Smooth muscle cell (in vitro differentiated cells): ENCODE results near the gene SRP14. TPM values are rescaled to one million over a fixed set of nuclear protein-coding genes. Genes with fewer than 3 reads are reported as not detected.

Experiments used
- DNase-seq: peaks from one replicate; lab custom pipeline; 2025; ENCODE audit not compliant: unreplicated experiment; lab: John Stamatoyannopoulos, UW
- H2AFZ ChIP-seq: fragments of 200-600 bp; sonication (generic); 2 replicates; pipeline ENCODE4 v1.6.0; 2016; ENCODE audit warnings: antibody characterized with exemption, low read depth, mild to moderate bottlenecking
- H3F3A ChIP-seq: fragments of 200-600 bp; sonication (generic); 2 replicates; pipeline ENCODE4 v1.6.0; 2017; ENCODE audit warnings: antibody characterized with exemption, low read depth
- H3K27ac ChIP-seq: fragments of 200-600 bp; sonication (generic); 2 replicates; pipeline ENCODE4 v1.5.1; 2016; ENCODE audit warnings: low read depth, mild to moderate bottlenecking
- H3K27me3 ChIP-seq: fragments of 200-600 bp; sonication (generic); 2 replicates; pipeline ENCODE4 v1.6.1; 2016; ENCODE audit warnings: low read depth, mild to moderate bottlenecking
- H3K36me3 ChIP-seq: fragments of 200-600 bp; sonication (generic); 2 replicates; pipeline ENCODE4 v1.5.1; 2016; ENCODE audit warnings: low read depth
- H3K4me1 ChIP-seq: fragments of 200-600 bp; sonication (generic); 2 replicates; pipeline ENCODE4 v1.5.1; 2016; ENCODE audit warnings: low read depth
- H3K4me2 ChIP-seq: fragments of 200-600 bp; sonication (generic); 2 replicates; pipeline ENCODE4 v1.6.0; 2016; ENCODE audit warnings: mild to moderate bottlenecking
- H3K4me3 ChIP-seq: fragments of 200-600 bp; sonication (generic); 2 replicates; pipeline ENCODE4 v1.5.1; 2016; ENCODE audit warnings: mild to moderate bottlenecking
- H3K79me2 ChIP-seq: fragments of 200-600 bp; sonication (generic); 2 replicates; pipeline ENCODE4 v1.6.0; 2016; ENCODE audit warnings: low read depth, mild to moderate bottlenecking
- H3K9ac ChIP-seq: fragments of 200-600 bp; sonication (generic); 2 replicates; pipeline ENCODE4 v1.6.0; 2016; ENCODE audit warnings: low read depth
- H3K9me3 ChIP-seq: fragments of 200-600 bp; sonication (generic); replicated peaks from 2 replicates; pipeline ENCODE4 v1.5.1; 2016; ENCODE audit warnings: low read depth
- H4K20me1 ChIP-seq: fragments of 200-600 bp; sonication (generic); 2 replicates; pipeline ENCODE4 v1.6.0; 2016; ENCODE audit warnings: low read depth
- CTCF ChIP-seq: fragments of 200-600 bp; sonication (generic); IDR thresholded peaks from 2 replicates; pipeline ENCODE4 v1.5.1; 2017; ENCODE audit warnings: borderline replicate concordance, mild to moderate bottlenecking, antibody characterized with exemption; ENCODE audit not compliant: insufficient read depth, poor library complexity, severe bottlenecking
- WGBS: methylation state at CpG from one replicate; pipeline ENCODE4 v1.1.7; 2016; ENCODE audit warnings: low lambda C conversion rate; 5-methylcytosine and 5-hydroxymethylcytosine counted together
- polyA plus RNA-seq: library from polyadenylated mRNA; unstranded; fragments of >200 nt; fragmentation: Nextera tagmentation; extraction: Ambion mirVana; gene quantifications from 2 replicates; pipeline ENCODE4 v1.2.1, GENCODE V29; 2016
- total RNA-seq: library from RNA; depleted of rRNA; stranded (reverse); fragments of >200 nt; gene quantifications from 2 replicates; pipeline ENCODE4 v1.2.3, GENCODE V29; 2014

SRP14 gene
- total and polyA plus RNA-seq, 2 experiments from 2014 or later, result 307 to 726 TPM

DNA sequence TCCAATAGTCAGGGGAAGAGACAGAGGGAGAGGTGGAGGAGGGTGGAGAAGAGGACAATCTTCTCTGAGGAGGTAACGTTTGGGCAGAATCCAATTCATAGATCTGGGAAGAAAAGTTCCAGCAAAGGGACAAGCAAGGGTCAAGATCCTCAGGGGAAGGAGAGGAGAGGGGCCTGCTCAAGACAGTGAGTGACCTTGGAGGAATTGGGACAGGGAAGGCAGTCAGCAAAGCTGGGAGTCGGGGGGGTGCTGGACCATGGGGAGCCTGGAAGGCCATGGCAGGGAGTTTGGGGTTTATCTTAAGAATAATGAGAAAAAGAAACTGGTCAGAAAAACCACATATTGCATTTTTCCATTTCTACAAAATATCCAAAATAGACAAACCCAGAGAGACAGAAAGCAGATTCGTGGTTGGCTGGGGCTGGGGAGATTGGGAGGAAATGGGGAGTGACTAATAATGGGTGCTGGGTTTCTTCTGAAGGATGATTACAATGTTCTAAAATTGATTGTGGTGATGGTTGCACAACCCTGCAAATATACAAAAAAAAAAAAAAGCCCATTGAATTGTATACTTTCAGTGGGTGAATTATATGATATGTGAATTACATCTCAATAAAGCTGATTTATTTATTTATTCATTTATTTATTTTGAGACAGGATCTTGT lies 19.6 kb upstream of the SRP14 start:
- no peak overlapping the region for H2AFZ ChIP-seq
- H3K27ac ChIP-seq, result no peak overlapping the region

DNA sequence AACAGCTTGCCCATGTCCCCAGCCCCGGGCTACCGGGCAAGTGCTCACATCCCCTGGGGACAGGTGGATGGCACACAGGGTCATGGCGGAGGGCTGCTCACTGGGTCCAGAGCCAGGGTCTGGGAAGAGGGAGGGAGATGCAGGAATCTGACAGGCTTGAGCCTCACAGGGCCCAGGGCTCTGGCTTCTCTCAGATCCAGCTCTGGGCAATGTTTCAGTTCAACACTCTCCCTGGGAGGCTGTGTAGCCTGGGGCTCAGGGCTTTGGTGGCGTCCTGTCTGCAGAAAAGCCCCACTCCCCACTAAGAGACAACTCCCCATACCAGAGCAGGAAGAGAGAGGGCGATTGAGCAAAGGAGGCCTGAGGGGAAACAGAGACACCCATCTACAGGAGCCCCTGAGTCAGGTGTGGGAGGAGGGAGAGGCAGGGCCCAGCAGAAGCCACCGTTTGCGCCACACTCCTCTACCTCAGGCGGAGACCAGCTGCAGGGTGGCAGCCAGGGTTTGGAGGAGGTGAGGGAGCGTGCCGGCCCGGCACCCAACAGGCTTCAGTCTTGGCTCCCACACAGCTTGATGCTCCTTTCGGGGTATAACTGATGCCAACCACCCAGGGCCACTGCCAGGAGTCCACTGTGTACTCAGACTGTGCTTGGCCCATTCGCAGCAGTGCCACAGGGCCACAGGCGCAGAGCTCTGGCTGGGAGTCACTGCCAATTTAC lies 16.8 kb upstream of the SRP14 start:
- H3K9me3 ChIP-seq, result no peaks in the 10 kb centered on the region
- no peak for DNase-seq
- no peak overlapping the region for H3K9ac ChIP-seq
- H3K4me2 ChIP-seq, result no peak overlapping the region
- 75% methylated on average over 14 of the region's 14 CpGs for WGBS
- no peaks in the 10 kb centered on the region for H3K36me3 ChIP-seq
- H3K4me1 ChIP-seq, result peaks cover 4% of the 10 kb centered on the region
- H3K4me3 ChIP-seq, result no peak overlapping the region
- H3K79me2 ChIP-seq, result no peaks in the 10 kb centered on the region
- no peak overlapping the region for H3K27ac ChIP-seq
- TF ChIP-seq CTCF, result no peak
- H3F3A ChIP-seq, result peaks cover 5% of the 10 kb centered on the region
- H3K27me3 ChIP-seq, result no peaks in the 10 kb centered on the region
- H2AFZ ChIP-seq, result no peak overlapping the region
- H4K20me1 ChIP-seq, result no peaks in the 10 kb centered on the region

More for the DNA sequence above, 19.6 kb upstream of the SRP14 start:
- Histone ChIP-seq H3K4me2 (no peak overlapping the region), H3K4me1 (peaks cover 4% of the 10 kb centered on the region), H3K9ac (no peak overlapping the region), H3K9me3 (no peaks in the 10 kb centered on the region), H3F3A (no peaks in the 10 kb centered on the region), H3K36me3 (no peaks in the 10 kb centered on the region), H4K20me1 (no peaks in the 10 kb centered on the region), H3K79me2 (no peaks in the 10 kb centered on the region), H3K27me3 (no peaks in the 10 kb centered on the region), H3K4me3 (no peak overlapping the region)
- no peak for TF ChIP-seq CTCF
- WGBS, result 85% methylated on average over 3 of the region's 3 CpGs
- DNase-seq, result no peak

GRCh38 chr15:40054855-40055575 lies 16.0 kb upstream of the SRP14 start:
- no peak for TF ChIP-seq CTCF
- H3K9ac ChIP-seq, result no peak overlapping the region
- peaks cover 4% of the 10 kb centered on the region for H3K4me1 ChIP-seq
- H3K36me3 ChIP-seq, result no peaks in the 10 kb centered on the region
- no peaks in the 10 kb centered on the region for H3K9me3 ChIP-seq
- peaks cover 5% of the 10 kb centered on the region for H3F3A ChIP-seq
- H3K79me2 ChIP-seq, result no peaks in the 10 kb centered on the region
- H3K27me3 ChIP-seq, result no peaks in the 10 kb centered on the region
- no peak overlapping the region for H3K27ac ChIP-seq
- no peak for DNase-seq
- no peak overlapping the region for H3K4me3 ChIP-seq
- H2AFZ ChIP-seq, result no peak overlapping the region
- 77% methylated on average over 6 of the region's 6 CpGs for WGBS
- peak overlapping the region; percentile 19 for H3K4me2 ChIP-seq
- H4K20me1 ChIP-seq, result no peaks in the 10 kb centered on the region
